ENCODE results near the gene CEL.
"Not testable (repeated sequence)": the region's sequence is repeated elsewhere in the genome, so short reads cannot be mapped to it uniquely, and the experiment has no call there.

Gene CEL

GRCh38 chr9:133075925-133076630 lies 14.3 kb downstream of the CEL start:
- no peaks in the 10 kb centered on the region for H3K4me1 ChIP-seq (ENCODE audit: control insufficient read depth in 1 of 2, insufficient read depth in 2 of 2, low read length in 2 of 2)
- no peak overlapping the region for H3K27ac ChIP-seq (ENCODE audit: low read length)
- H3K36me3 ChIP-seq (ENCODE audit: control insufficient read depth in 1 of 2, insufficient read depth in 2 of 2, low read length in 2 of 2), result no peaks in the 10 kb centered on the region
- no peaks in the 10 kb centered on the region for H3K27me3 ChIP-seq (ENCODE audit: low read depth, low read length)
- H3K9me3 ChIP-seq (ENCODE audit: control insufficient read depth in 1 of 2, low read length in 2 of 2), result no peaks in the 10 kb centered on the region
- no peak overlapping the region for H3K4me3 ChIP-seq (ENCODE audit: low read depth in 1 of 2, low read length in 2 of 2)

- H3K9me3 ChIP-seq (ENCODE audit: control insufficient read depth in 1 of 2, low read length in 2 of 2), result no peaks in the 10 kb centered on the region
Measured at GRCh38 chr9:133076691-133077090, 14.9 kb downstream of the CEL start.

GRCh38 chr9:133078486-133078885 lies 16.7 kb downstream of the CEL start:
- H3K27me3 ChIP-seq (ENCODE audit: low read depth, low read length), result no peaks in the 10 kb centered on the region
- no peak overlapping the region for H3K27ac ChIP-seq (ENCODE audit: low read length)
- H3K36me3 ChIP-seq (ENCODE audit: control insufficient read depth in 1 of 2, insufficient read depth in 2 of 2, low read length in 2 of 2), result no peaks in the 10 kb centered on the region
- no peak overlapping the region for H3K4me3 ChIP-seq (ENCODE audit: low read depth in 1 of 2, low read length in 2 of 2)
- no peaks in the 10 kb centered on the region for H3K4me1 ChIP-seq (ENCODE audit: control insufficient read depth in 1 of 2, insufficient read depth in 2 of 2, low read length in 2 of 2)
- H3K9me3 ChIP-seq (ENCODE audit: control insufficient read depth in 1 of 2, low read length in 2 of 2), result no peaks in the 10 kb centered on the region

More at GRCh38 chr9:133076691-133077090, 14.9 kb downstream of the CEL start:
- no peaks in the 10 kb centered on the region for H3K27me3 ChIP-seq (ENCODE audit: low read depth, low read length)
- no peaks in the 10 kb centered on the region for H3K36me3 ChIP-seq (ENCODE audit: control insufficient read depth in 1 of 2, insufficient read depth in 2 of 2, low read length in 2 of 2)
- H3K4me3 ChIP-seq (ENCODE audit: low read depth in 1 of 2, low read length in 2 of 2), result no peak overlapping the region
- H3K4me1 ChIP-seq (ENCODE audit: control insufficient read depth in 1 of 2, insufficient read depth in 2 of 2, low read length in 2 of 2), result no peaks in the 10 kb centered on the region
- H3K27ac ChIP-seq (ENCODE audit: low read length), result no peak overlapping the region

- Histone ChIP-seq H3K4me3 (ENCODE audit: low read depth in 1 of 2, low read length in 2 of 2) (no peak overlapping the region), H3K4me1 (ENCODE audit: control insufficient read depth in 1 of 2, insufficient read depth in 2 of 2, low read length in 2 of 2) (no peaks in the 10 kb centered on the region), H3K27ac (ENCODE audit: low read length) (no peak overlapping the region), H3K36me3 (ENCODE audit: control insufficient read depth in 1 of 2, insufficient read depth in 2 of 2, low read length in 2 of 2) (no peaks in the 10 kb centered on the region), H3K9me3 (ENCODE audit: control insufficient read depth in 1 of 2, low read length in 2 of 2) (no peaks in the 10 kb centered on the region), H3K27me3 (ENCODE audit: low read depth, low read length) (no peaks in the 10 kb centered on the region)
Measured at GRCh38 chr9:133080161-133080560, 18.4 kb downstream of the CEL start.

- not testable (repeated sequence) for H3K9me3 ChIP-seq (ENCODE audit: control insufficient read depth in 1 of 2, low read length in 2 of 2); H3K36me3 ChIP-seq (ENCODE audit: control insufficient read depth in 1 of 2, insufficient read depth in 2 of 2, low read length in 2 of 2); H3K4me1 ChIP-seq (ENCODE audit: control insufficient read depth in 1 of 2, insufficient read depth in 2 of 2, low read length in 2 of 2); H3K27me3 ChIP-seq (ENCODE audit: low read depth, low read length); H3K4me3 ChIP-seq (ENCODE audit: low read depth in 1 of 2, low read length in 2 of 2); H3K27ac ChIP-seq (ENCODE audit: low read length)
Measured at GRCh38 chr9:133080786-133081779, 19.3 kb downstream of the CEL start.

- not testable (repeated sequence) for H3K9me3 ChIP-seq (ENCODE audit: control insufficient read depth in 1 of 2, low read length in 2 of 2); H3K36me3 ChIP-seq (ENCODE audit: control insufficient read depth in 1 of 2, insufficient read depth in 2 of 2, low read length in 2 of 2); H3K4me1 ChIP-seq (ENCODE audit: control insufficient read depth in 1 of 2, insufficient read depth in 2 of 2, low read length in 2 of 2); H3K27me3 ChIP-seq (ENCODE audit: low read depth, low read length); H3K27ac ChIP-seq (ENCODE audit: low read length); H3K4me3 ChIP-seq (ENCODE audit: low read depth in 1 of 2, low read length in 2 of 2)
Measured at GRCh38 chr9:133081957-133082644, 20.3 kb downstream of the CEL start.

GRCh38 chr9:133083688-133084087 lies 21.9 kb downstream of the CEL start:
- H3K4me3 ChIP-seq (ENCODE audit: low read depth in 1 of 2, low read length in 2 of 2); H3K9me3 ChIP-seq (ENCODE audit: control insufficient read depth in 1 of 2, low read length in 2 of 2); H3K27ac ChIP-seq (ENCODE audit: low read length); H3K27me3 ChIP-seq (ENCODE audit: low read depth, low read length); H3K36me3 ChIP-seq (ENCODE audit: control insufficient read depth in 1 of 2, insufficient read depth in 2 of 2, low read length in 2 of 2); H3K4me1 ChIP-seq (ENCODE audit: control insufficient read depth in 1 of 2, insufficient read depth in 2 of 2, low read length in 2 of 2): not testable (repeated sequence)

GRCh38 chr9:133086212-133086860 lies 24.6 kb downstream of the CEL start:
- not testable (repeated sequence) for H3K27me3 ChIP-seq (ENCODE audit: low read depth, low read length); H3K4me1 ChIP-seq (ENCODE audit: control insufficient read depth in 1 of 2, insufficient read depth in 2 of 2, low read length in 2 of 2); H3K9me3 ChIP-seq (ENCODE audit: control insufficient read depth in 1 of 2, low read length in 2 of 2); H3K36me3 ChIP-seq (ENCODE audit: control insufficient read depth in 1 of 2, insufficient read depth in 2 of 2, low read length in 2 of 2); H3K27ac ChIP-seq (ENCODE audit: low read length); H3K4me3 ChIP-seq (ENCODE audit: low read depth in 1 of 2, low read length in 2 of 2)

GRCh38 chr9:133086894-133087293 lies 25.1 kb downstream of the CEL start:
- H3K4me1 ChIP-seq (ENCODE audit: control insufficient read depth in 1 of 2, insufficient read depth in 2 of 2, low read length in 2 of 2), result no peaks in the 10 kb centered on the region
- no peak overlapping the region for H3K4me3 ChIP-seq (ENCODE audit: low read depth in 1 of 2, low read length in 2 of 2)
- H3K36me3 ChIP-seq (ENCODE audit: control insufficient read depth in 1 of 2, insufficient read depth in 2 of 2, low read length in 2 of 2), result no peaks in the 10 kb centered on the region
- no peaks in the 10 kb centered on the region for H3K9me3 ChIP-seq (ENCODE audit: control insufficient read depth in 1 of 2, low read length in 2 of 2)
- H3K27ac ChIP-seq (ENCODE audit: low read length), result no peak overlapping the region
- H3K27me3 ChIP-seq (ENCODE audit: low read depth, low read length), result no peaks in the 10 kb centered on the region

- Histone ChIP-seq H3K36me3 (ENCODE audit: control insufficient read depth in 1 of 2, insufficient read depth in 2 of 2, low read length in 2 of 2) (no peaks in the 10 kb centered on the region), H3K27ac (ENCODE audit: low read length) (no peak overlapping the region), H3K4me3 (ENCODE audit: low read depth in 1 of 2, low read length in 2 of 2) (no peak overlapping the region), H3K9me3 (ENCODE audit: control insufficient read depth in 1 of 2, low read length in 2 of 2) (no peaks in the 10 kb centered on the region), H3K27me3 (ENCODE audit: low read depth, low read length) (no peaks in the 10 kb centered on the region), H3K4me1 (ENCODE audit: control insufficient read depth in 1 of 2, insufficient read depth in 2 of 2, low read length in 2 of 2) (no peaks in the 10 kb centered on the region)
Measured at GRCh38 chr9:133087429-133088145, 25.8 kb downstream of the CEL start.
